Glutamatergic neuron (in vitro differentiated cells): ENCODE data around the gene POP7. TPM values are rescaled to one million over a fixed set of nuclear protein-coding genes. Genes with fewer than 3 reads are reported as not detected.

Experiments
- DNase-seq: peaks from one replicate; pipeline ENCODE4 v3.0.0; 2022
- H3K27ac Mint-ChIP-seq: one replicate; pipeline ENCODE4 v1.8.0; 2020; ENCODE audit warnings: mild to moderate bottlenecking, mixed read lengths, inconsistent platforms; ENCODE audit not compliant: unreplicated experiment
- H3K27me3 Mint-ChIP-seq: one replicate; pipeline ENCODE4 v1.8.0; 2020; ENCODE audit warnings: mild to moderate bottlenecking, moderate library complexity, mixed read lengths, inconsistent platforms; ENCODE audit not compliant: unreplicated experiment
- H3K36me3 Mint-ChIP-seq: one replicate; pipeline ENCODE4 v1.8.0; 2020; ENCODE audit warnings: mild to moderate bottlenecking, mixed read lengths, inconsistent platforms; ENCODE audit not compliant: unreplicated experiment
- H3K4me1 Mint-ChIP-seq: one replicate; pipeline ENCODE4 v1.8.0; 2020; ENCODE audit warnings: mild to moderate bottlenecking, low read depth, mixed read lengths, inconsistent platforms; ENCODE audit not compliant: unreplicated experiment
- H3K4me3 Mint-ChIP-seq: one replicate; pipeline ENCODE4 v1.8.0; 2020; ENCODE audit warnings: mild to moderate bottlenecking, mixed read lengths, inconsistent platforms; ENCODE audit not compliant: unreplicated experiment
- H3K9me3 Mint-ChIP-seq: one replicate; pipeline ENCODE4 v1.8.0; 2020; ENCODE audit warnings: mild to moderate bottlenecking, moderate library complexity, mixed read lengths, inconsistent platforms; ENCODE audit not compliant: unreplicated experiment
- CTCF ChIP-seq: fragments of 200-600 bp; sonication (generic); IDR thresholded peaks from one replicate; pipeline ENCODE4 v1.5.0; 2021; ENCODE audit not compliant: partially characterized antibody, unreplicated experiment
- total RNA-seq: library from RNA; stranded (reverse); fragmentation: NEBNext Ultra II Directional; extraction: Animal tissue kit (Norgen Biotek cat#: 25700); gene quantifications from one replicate; pipeline ENCODE4 v1.2.1, GENCODE V29; 2021; ENCODE audit not compliant: unreplicated experiment

The POP7 gene
- total RNA-seq, 1 donor from 2014 or later, result 35.8 TPM

GRCh38 chr7:100670074-100670473 lies 35.8 kb upstream of the POP7 start:
- no peak for DNase-seq
- Mint-ChIP-seq H3K36me3 (peaks cover 8% of the 10 kb centered on the region), H3K27ac (no peak overlapping the region), H3K27me3 (peaks cover 2% of the 10 kb centered on the region), H3K9me3 (peaks cover 10% of the 10 kb centered on the region), H3K4me3 (no peak overlapping the region), H3K4me1 (no peaks in the 10 kb centered on the region)
- no peak for TF ChIP-seq CTCF

- no peak for DNase-seq
- Mint-ChIP-seq H3K27ac (no peak overlapping the region), H3K4me1 (no peaks in the 10 kb centered on the region), H3K36me3 (peaks cover 8% of the 10 kb centered on the region), H3K27me3 (peaks cover 6% of the 10 kb centered on the region), H3K4me3 (no peak overlapping the region), H3K9me3 (peaks cover 8% of the 10 kb centered on the region)
- TF ChIP-seq CTCF, result no peak
Observed at GRCh38 chr7:100671353-100672327, 34.3 kb upstream of the POP7 start.

- no peaks in the 10 kb centered on the region for H3K36me3 Mint-ChIP-seq
- H3K27me3 Mint-ChIP-seq, result peaks cover 8% of the 10 kb centered on the region
- H3K4me1 Mint-ChIP-seq, result peaks cover 2% of the 10 kb centered on the region
- H3K27ac Mint-ChIP-seq, result peak within 1 kb of the TSS; percentile 88
- peak; percentile 99 for DNase-seq
- H3K9me3 Mint-ChIP-seq, result peaks cover 4% of the 10 kb centered on the region
- peak within 1 kb of the TSS; percentile 94 for H3K4me3 Mint-ChIP-seq
- TF ChIP-seq CTCF, result no peak
Observed at GRCh38 chr7:100673302-100673941, 32.5 kb upstream of the POP7 start, which contains the start of gene GNB2. TSS of gene GNB2 (plus strand) at chr7:100673740. CDS start at chr7:100676266, 2,526 bp downstream.

- peaks cover 2% of the 10 kb centered on the region for H3K4me1 Mint-ChIP-seq
- DNase-seq, result peak; percentile 36
- peaks cover 8% of the 10 kb centered on the region for H3K27me3 Mint-ChIP-seq
- H3K36me3 Mint-ChIP-seq, result no peaks in the 10 kb centered on the region
- H3K9me3 Mint-ChIP-seq, result peaks cover 4% of the 10 kb centered on the region
- H3K4me3 Mint-ChIP-seq, result peak overlapping the region; percentile 94
- no peak for TF ChIP-seq CTCF
- H3K27ac Mint-ChIP-seq, result peak overlapping the region; percentile 38
Observed at GRCh38 chr7:100673942-100674410, 31.9 kb upstream of the POP7 start.
